ENCODE measurements around the gene ZNF506.

DNA sequence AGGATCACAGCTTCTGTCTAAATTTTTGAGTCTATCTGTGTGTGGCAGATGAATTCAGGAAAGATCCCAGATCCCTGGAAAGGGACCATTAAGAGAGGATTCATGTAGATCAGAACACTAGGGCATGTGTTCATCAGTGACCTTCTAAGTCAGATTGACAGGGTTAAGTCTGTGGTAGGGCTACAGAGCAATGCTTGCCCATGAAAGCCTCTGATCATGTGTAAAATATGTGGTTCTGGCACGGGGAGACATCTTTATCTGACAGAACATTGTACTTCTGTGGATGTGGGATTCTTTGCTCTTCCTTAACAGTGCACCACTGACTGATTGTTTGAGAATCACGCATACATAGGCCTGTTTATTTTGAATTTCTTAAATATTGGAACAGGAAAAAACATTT, 42.9 kb downstream of the ZNF506 start:
- TF ChIP-seq, protein P1, sequence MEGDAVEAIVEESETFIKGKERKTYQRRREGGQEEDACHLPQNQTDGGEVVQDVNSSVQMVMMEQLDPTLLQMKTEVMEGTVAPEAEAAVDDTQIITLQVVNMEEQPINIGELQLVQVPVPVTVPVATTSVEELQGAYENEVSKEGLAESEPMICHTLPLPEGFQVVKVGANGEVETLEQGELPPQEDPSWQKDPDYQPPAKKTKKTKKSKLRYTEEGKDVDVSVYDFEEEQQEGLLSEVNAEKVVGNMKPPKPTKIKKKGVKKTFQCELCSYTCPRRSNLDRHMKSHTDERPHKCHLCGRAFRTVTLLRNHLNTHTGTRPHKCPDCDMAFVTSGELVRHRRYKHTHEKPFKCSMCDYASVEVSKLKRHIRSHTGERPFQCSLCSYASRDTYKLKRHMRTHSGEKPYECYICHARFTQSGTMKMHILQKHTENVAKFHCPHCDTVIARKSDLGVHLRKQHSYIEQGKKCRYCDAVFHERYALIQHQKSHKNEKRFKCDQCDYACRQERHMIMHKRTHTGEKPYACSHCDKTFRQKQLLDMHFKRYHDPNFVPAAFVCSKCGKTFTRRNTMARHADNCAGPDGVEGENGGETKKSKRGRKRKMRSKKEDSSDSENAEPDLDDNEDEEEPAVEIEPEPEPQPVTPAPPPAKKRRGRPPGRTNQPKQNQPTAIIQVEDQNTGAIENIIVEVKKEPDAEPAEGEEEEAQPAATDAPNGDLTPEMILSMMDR (IDR thresholded peaks at IDR 0.05): no peak
- TF ChIP-seq POLR2A (IDR thresholded peaks at IDR 0.05): no peak

All from heart left ventricle (tissue), 13 donors.